A673 (cell line): Measurements from ENCODE around the gene HOXA13. TPM values are rescaled to one million over a fixed set of nuclear protein-coding genes. Genes with fewer than 3 reads are reported as not detected.

Experiments used
- BruUV-seq: library from RNA; stranded (reverse); fragments of 400-500 nt; replicated peaks from 2 replicates; lab custom pipeline; 2021; lab: Mats Ljungman, UMichigan
- CTCF ChIA-PET: fragments of 300-600 bp; sonication (Branson Sonifier 250); formaldehyde crosslinking; loops from one replicate; lab custom pipeline; 2022; ENCODE audit warnings: antibody characterized with exemption; lab: Charles Lee
- POLR2A ChIA-PET: fragments of 300-600 bp; sonication (Branson Sonifier 250); formaldehyde crosslinking; loops from one replicate; lab custom pipeline; 2022; ENCODE audit warnings: antibody characterized with exemption; ENCODE audit not compliant: low non-redundant PET; lab: Charles Lee
- DNase-seq: peaks from one replicate; pipeline ENCODE4 v3.0.0-alpha.2; 2015; ENCODE audit warnings: low spot score
- H3K27ac ChIP-seq: fragments of 200-600 bp; sonication (generic); 2 replicates; pipeline ENCODE4 v1.5.1; 2016; ENCODE audit warnings: mixed run types, low read depth, mild to moderate bottlenecking, mixed read lengths, antibody characterized with exemption, low read length; ENCODE audit not compliant: poor library complexity, severe bottlenecking
- H3K27me3 ChIP-seq: fragments of 200-600 bp; sonication (generic); replicated peaks from 2 replicates; pipeline ENCODE4 v1.6.1; 2017; ENCODE audit warnings: mixed run types, low read depth, mild to moderate bottlenecking, mixed read lengths, antibody characterized with exemption, low read length; ENCODE audit not compliant: insufficient read depth, poor library complexity
- H3K36me3 ChIP-seq: fragments of 200-600 bp; sonication (generic); 2 replicates; pipeline ENCODE4 v1.6.1; 2016; ENCODE audit warnings: mixed run types, mild to moderate bottlenecking, mixed read lengths, antibody characterized with exemption, low read length; ENCODE audit not compliant: insufficient read depth, poor library complexity, severe bottlenecking
- H3K4me1 ChIP-seq: fragments of 200-600 bp; sonication (generic); 2 replicates; pipeline ENCODE4 v1.6.1; 2017; ENCODE audit warnings: mixed run types, mild to moderate bottlenecking, mixed read lengths, antibody characterized with exemption, low read length; ENCODE audit not compliant: insufficient read depth, poor library complexity, severe bottlenecking
- H3K4me3 ChIP-seq: fragments of 200-600 bp; sonication (generic); 2 replicates; pipeline ENCODE4 v1.5.1; 2016; ENCODE audit warnings: low read depth, mixed run types, mild to moderate bottlenecking, mixed read lengths, low read length; ENCODE audit not compliant: poor library complexity, severe bottlenecking
- H3K9me3 ChIP-seq: fragments of 200-600 bp; sonication (generic); 2 replicates; pipeline ENCODE4 v1.6.1; 2016; ENCODE audit warnings: mixed run types, low read depth, mild to moderate bottlenecking, mixed read lengths, antibody characterized with exemption, low read length; ENCODE audit not compliant: poor library complexity, severe bottlenecking
- EZH2 ChIP-seq: fragments of 200-600 bp; sonication (generic); IDR thresholded peaks from 2 replicates; pipeline ENCODE4 v1.6.1; 2017; ENCODE audit warnings: borderline replicate concordance, low read depth, mild to moderate bottlenecking, mixed read lengths, antibody characterized with exemption, low read length; ENCODE audit not compliant: poor library complexity, severe bottlenecking
- intact Hi-C: fragments of 100-400 bp; cut with micrococcal nuclease; formaldehyde crosslinking; loops from one replicate; pipeline ENCODE4 v1.10.0; 2022; ENCODE audit not compliant: unreplicated experiment
- total RNA-seq: library from RNA; stranded (reverse); gene quantifications from 2 replicates; pipeline ENCODE4 v1.2.3, GENCODE V29; 2021
- TF ChIP-seq, protein P1 (sequence below): fragments of 300-800, 200-600 bp; sonication (generic); conservative IDR thresholded peaks from 2 replicates; pipeline ENCODE4 v1.5.1; 2017; ENCODE audit warnings: low read depth, mild to moderate bottlenecking, antibody characterized with exemption, low read length, moderate library complexity, mixed read lengths

Gene HOXA13
- total RNA-seq, 1 experiment from 2014 or later: not detected

DNA sequence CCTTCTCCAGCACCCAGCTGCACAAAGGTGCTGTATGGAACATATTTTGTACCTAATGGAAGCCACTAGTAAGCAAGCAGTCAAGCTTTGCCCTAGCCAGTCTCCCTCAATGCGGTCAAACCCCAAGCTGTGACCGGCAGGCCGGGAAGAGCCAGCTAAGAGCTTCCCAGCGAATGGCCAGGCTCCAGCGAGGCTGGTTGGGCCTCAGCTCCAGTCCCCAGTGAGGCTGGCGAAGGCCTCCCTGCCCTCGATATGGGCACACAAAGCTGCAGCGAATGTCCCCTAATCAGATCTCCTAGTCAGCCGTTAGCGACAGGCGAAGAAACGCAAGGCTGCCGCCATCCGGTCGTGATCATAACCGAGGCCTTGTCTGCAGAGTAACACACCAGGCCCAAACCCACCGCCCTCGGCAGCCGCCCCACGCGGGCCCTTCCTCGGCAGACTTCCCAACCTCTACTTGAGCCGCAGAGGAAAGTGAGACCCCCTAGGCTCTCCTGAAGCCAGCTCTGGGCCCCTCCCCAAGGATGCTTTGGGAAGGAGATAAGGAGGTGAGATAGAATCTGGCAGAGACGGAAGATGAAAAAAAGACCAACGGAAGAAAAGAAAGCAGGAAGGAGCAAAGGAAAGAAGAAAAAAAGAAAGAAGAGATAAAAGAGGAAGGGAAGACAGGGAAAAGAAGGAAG, 31.5 kb downstream of the HOXA13 start:
- POLR2A ChIA-PET: no interaction called here

DNA sequence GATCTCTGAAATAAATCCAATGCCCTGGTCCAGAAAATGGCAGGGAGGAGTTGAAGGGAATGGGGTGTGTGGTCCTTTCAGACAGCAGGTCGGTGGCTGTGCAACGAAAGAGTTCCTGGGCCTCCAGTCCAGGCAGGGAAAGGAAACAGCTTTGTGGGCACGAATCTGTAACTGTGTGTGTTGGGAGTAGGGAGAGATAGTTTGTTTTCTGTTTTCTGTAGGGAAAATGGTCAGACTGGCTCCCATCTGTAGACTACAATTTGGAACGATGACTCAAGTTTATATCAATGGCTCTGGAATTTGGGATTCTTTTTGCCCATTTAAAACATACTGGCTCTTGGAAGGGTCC, 32.0 kb downstream of the HOXA13 start:
- H3K27me3 ChIP-seq: peaks cover 88% of the 10 kb centered on the region
- intact Hi-C loops: loop anchor here (10.0 kb wide), 1 partner anchor 1273 kb away; no protein-coding TSS in a partner anchor
- BruUV-seq: no TSS peak

More for the DNA sequence above, 31.5 kb downstream of the HOXA13 start:
- no TSS peak for BruUV-seq
- Histone ChIP-seq H3K36me3 (no peaks in the 10 kb centered on the region), H3K9me3 (no peaks in the 10 kb centered on the region), H3K27me3 (peaks cover 88% of the 10 kb centered on the region), H3K4me1 (peaks cover 2% of the 10 kb centered on the region), H3K27ac (no peak overlapping the region), H3K4me3 (no peak overlapping the region)
- intact Hi-C loops: loop anchor here (10.0 kb wide), 1 partner anchor 1274 kb away; no protein-coding TSS in a partner anchor
- no peak for DNase-seq
- TF ChIP-seq, protein P1, sequence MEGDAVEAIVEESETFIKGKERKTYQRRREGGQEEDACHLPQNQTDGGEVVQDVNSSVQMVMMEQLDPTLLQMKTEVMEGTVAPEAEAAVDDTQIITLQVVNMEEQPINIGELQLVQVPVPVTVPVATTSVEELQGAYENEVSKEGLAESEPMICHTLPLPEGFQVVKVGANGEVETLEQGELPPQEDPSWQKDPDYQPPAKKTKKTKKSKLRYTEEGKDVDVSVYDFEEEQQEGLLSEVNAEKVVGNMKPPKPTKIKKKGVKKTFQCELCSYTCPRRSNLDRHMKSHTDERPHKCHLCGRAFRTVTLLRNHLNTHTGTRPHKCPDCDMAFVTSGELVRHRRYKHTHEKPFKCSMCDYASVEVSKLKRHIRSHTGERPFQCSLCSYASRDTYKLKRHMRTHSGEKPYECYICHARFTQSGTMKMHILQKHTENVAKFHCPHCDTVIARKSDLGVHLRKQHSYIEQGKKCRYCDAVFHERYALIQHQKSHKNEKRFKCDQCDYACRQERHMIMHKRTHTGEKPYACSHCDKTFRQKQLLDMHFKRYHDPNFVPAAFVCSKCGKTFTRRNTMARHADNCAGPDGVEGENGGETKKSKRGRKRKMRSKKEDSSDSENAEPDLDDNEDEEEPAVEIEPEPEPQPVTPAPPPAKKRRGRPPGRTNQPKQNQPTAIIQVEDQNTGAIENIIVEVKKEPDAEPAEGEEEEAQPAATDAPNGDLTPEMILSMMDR: no peak
- no peak for TF ChIP-seq EZH2
- CTCF ChIA-PET: no interaction called here

DNA sequence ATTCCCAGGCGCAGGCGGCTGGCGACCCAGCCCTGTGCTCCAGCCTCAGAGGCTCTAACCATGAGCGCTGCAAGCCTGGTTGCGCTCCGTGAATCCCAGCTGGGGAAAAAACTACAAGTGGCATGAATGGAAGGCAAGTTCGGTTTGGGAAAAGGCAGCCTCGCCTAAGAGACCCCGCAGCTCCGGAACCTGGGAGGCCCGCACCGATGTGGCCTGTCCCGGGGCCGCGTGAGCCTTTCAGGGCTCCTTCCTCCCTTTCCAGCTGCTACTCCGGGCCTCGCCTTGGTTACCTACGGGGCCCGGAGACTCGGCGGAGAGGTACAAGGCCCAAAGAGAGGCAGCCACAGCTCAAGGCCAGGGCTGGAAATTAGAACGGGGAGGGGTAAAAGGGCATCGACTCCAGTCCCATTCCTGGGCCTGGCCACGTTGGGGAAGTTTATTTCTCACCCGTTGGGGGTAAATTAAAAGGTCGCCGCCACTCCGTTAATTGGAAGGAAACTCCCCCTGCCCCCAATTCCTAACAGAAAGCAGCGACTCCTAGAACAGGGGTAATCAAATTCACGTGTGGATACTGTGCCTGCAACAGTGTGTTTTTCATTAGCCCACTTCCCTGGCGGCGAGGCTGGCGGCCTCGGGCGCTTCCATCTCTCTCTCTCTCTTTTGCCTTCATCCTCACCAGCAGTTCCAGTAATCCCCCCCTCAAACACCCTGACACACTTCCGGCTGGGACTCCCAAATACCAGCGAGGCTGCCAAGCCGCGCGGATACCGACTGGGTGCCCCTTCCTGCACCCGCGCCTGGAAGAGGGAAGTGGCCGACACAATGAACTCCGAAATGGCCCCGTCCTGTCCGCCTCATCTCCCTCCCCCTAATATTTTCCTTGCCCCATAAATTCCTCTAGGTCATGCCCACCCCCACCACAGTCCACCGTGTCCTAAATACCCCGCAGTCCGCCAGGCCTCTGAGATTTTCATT, 33.1 kb downstream of the HOXA13 start:
- no peaks in the 10 kb centered on the region for H3K4me1 ChIP-seq
- H3K27me3 ChIP-seq: peaks cover 83% of the 10 kb centered on the region
- ChIA-PET POLR2A (no interaction called here), CTCF (no interaction called here)
- no TSS peak for BruUV-seq
- TF ChIP-seq, protein P1: no peak
- TF ChIP-seq EZH2: no peak
- H3K36me3 ChIP-seq: no peaks in the 10 kb centered on the region
- no peak overlapping the region for H3K27ac ChIP-seq
- DNase-seq: no peak
- no peak overlapping the region for H3K4me3 ChIP-seq
- H3K9me3 ChIP-seq: no peaks in the 10 kb centered on the region
- intact Hi-C loops: loop anchor here (10.0 kb wide), 1 partner anchor 1272 kb away; no protein-coding TSS in a partner anchor

More for the DNA sequence above, 32.0 kb downstream of the HOXA13 start:
- no peaks in the 10 kb centered on the region for H3K4me1 ChIP-seq
- no peak for DNase-seq
- POLR2A ChIA-PET: no interaction called here
- TF ChIP-seq, protein P1: no peak
- CTCF ChIA-PET: no interaction called here
- no peak overlapping the region for H3K4me3 ChIP-seq
- H3K9me3 ChIP-seq: no peaks in the 10 kb centered on the region
- H3K27ac ChIP-seq: no peak overlapping the region
- H3K36me3 ChIP-seq: no peaks in the 10 kb centered on the region
